Activated CD4-positive, alpha-beta T cell treated with anti-CD3 and anti-CD28 coated beads, Interleukin-2, amount 10 ng/mL, durations not matched to agents 7 days and 5 days (primary cell): ENCODE results near the gene LAPTM4A. TPM values are rescaled to one million over a fixed set of nuclear protein-coding genes. Genes with fewer than 3 reads are reported as not detected.

Experiments
- CTCF ChIA-PET: fragments of 350-600 bp; sonication (Branson Sonifier 250); formaldehyde crosslinking; loops from one replicate; lab custom pipeline; 2021; ENCODE audit warnings: antibody characterized with exemption; lab: Charles Lee
- POLR2A ChIA-PET: fragments of 350-600 bp; sonication (Branson Sonifier 250); formaldehyde crosslinking; loops from one replicate; lab custom pipeline; 2021; ENCODE audit warnings: antibody characterized with exemption; lab: Charles Lee
- DNase-seq: peaks from one replicate; pipeline ENCODE4 v3.0.0-alpha.2; 2020
- H3K27ac Mint-ChIP-seq: one replicate; pipeline ENCODE4 v1.8.0; 2021; ENCODE audit warnings: mild to moderate bottlenecking, moderate library complexity, mixed read lengths
- H3K27me3 Mint-ChIP-seq: one replicate; pipeline ENCODE4 v1.8.0; 2021; ENCODE audit warnings: mixed read lengths
- H3K36me3 Mint-ChIP-seq: one replicate; pipeline ENCODE4 v1.8.0; 2021; ENCODE audit warnings: low read depth, mixed read lengths
- H3K4me1 Mint-ChIP-seq: one replicate; pipeline ENCODE4 v1.8.0; 2021; ENCODE audit warnings: mixed read lengths
- H3K4me3 Mint-ChIP-seq: one replicate; pipeline ENCODE4 v1.8.0; 2021; ENCODE audit warnings: mild to moderate bottlenecking, moderate library complexity, mixed read lengths
- H3K9me3 Mint-ChIP-seq: one replicate; pipeline ENCODE4 v1.8.0; 2021; ENCODE audit warnings: mixed read lengths
- total RNA-seq, 2 experiments: library from RNA; stranded (reverse); gene quantifications; one replicate each; pipeline ENCODE4 v1.2.3, GENCODE V29; 2021

The LAPTM4A gene
- total RNA-seq, 2 experiments from 2014 or later: 26.3 to 52.1 TPM

DNA sequence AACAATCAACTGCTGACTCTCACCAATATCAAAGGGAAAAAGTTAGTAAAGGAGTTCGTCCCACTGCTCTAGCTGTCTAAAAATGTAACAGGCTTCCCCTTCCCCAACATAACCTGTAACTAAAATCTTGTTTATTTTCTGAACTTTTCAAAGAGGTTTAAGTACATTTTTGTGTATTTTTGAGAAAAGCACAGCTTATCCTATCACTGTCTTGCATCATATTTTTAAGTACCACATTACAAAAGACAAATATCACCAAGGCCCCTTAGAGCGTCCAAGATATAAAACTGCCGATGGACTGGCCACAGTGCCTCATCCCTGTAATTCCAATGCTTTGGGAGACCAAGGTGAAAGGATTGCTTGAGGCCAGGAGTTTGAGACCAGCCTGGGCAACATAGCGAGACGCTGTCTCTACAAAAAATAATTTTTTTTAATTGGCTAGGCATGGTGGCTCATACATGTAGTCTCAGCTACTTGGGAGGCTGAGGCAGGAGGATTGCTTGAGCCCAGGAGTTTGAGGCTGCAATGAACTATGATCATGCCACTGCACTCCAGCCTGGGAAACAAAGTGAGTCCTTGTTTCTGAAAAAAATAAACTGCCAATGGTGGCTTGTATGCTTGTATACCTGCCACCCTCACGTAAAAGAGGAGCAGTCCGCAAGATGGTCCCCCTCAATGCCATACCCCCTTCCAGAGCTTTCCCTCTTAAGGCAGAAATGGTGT, 21.2 kb upstream of the LAPTM4A start:
- Mint-ChIP-seq H3K27me3 (peaks cover 9% of the 10 kb centered on the region), H3K27ac (no peak overlapping the region), H3K9me3 (no peaks in the 10 kb centered on the region), H3K36me3 (no peaks in the 10 kb centered on the region), H3K4me3 (no peak overlapping the region), H3K4me1 (no peaks in the 10 kb centered on the region)
- DNase-seq: no peak
- ChIA-PET CTCF (no interaction called here), POLR2A (no interaction called here)

DNA sequence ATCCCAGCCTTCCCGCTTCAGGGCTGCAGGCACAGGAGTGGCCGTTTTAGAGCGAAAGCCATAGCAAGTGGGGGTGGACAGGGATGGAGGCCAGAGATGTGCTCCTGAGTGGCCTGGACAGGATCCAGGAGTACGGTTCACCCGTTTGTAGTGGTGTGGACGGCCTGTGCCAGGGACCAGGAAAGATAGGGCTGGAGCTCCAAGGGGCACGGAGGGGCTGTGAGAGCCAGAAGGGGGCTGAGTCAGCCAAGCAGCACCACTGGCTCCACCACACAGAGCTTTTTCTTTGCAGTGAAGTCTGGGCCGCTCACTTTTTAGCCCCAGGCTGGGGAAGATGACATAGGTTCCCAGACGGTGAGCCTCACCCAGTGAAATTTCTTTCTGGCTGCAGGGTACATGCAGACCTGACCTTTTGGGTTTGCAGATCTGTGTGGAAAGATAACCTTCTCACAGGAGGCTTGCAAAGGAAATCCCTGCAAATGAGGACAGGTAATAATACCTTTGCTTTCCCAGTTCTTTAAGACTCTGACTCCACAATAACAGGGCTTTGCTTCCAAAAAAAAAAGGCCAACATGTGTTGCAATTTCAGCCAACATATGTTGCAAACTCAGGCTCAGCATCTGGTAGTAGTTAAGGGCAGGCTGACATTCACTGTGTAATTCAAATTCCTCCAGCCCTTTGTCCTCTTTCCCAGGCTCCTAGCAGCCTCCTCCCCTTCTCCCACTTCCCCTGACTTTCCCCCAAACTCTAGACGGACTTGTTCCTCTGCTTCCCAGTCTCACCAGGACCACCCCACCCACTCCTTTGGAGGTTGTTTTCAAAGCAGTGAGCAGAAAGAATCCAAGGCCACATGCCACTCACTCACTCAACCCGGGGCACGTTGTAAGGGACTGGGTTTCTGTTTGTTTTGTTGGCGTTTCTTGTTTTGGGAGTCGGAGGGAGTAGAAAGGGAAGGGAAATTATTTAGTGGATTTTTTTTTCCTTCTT, 20.3 kb upstream of the LAPTM4A start:
- Mint-ChIP-seq H3K27ac (no peak overlapping the region), H3K36me3 (no peaks in the 10 kb centered on the region), H3K4me3 (no peak overlapping the region), H3K27me3 (peaks cover 5% of the 10 kb centered on the region), H3K9me3 (no peaks in the 10 kb centered on the region), H3K4me1 (no peaks in the 10 kb centered on the region)
- no peak for DNase-seq
- CTCF ChIA-PET: no interaction called here
- POLR2A ChIA-PET: no interaction called here

- no peaks in the 10 kb centered on the region for H3K4me1 Mint-ChIP-seq
- POLR2A ChIA-PET: no interaction called here
- no peak overlapping the region for H3K4me3 Mint-ChIP-seq
- no peaks in the 10 kb centered on the region for H3K36me3 Mint-ChIP-seq
- no peak for DNase-seq
- H3K27me3 Mint-ChIP-seq: peaks cover 5% of the 10 kb centered on the region
- H3K9me3 Mint-ChIP-seq: no peaks in the 10 kb centered on the region
- CTCF ChIA-PET: interaction anchor here (0.9 kb wide), 2 partner anchors 8 to 66 kb away, joined by 3 read pairs; no protein-coding TSS in a partner anchor
- H3K27ac Mint-ChIP-seq: no peak overlapping the region
Measured at GRCh38 chr2:20069756-20070155, 18.3 kb upstream of the LAPTM4A start.

DNA sequence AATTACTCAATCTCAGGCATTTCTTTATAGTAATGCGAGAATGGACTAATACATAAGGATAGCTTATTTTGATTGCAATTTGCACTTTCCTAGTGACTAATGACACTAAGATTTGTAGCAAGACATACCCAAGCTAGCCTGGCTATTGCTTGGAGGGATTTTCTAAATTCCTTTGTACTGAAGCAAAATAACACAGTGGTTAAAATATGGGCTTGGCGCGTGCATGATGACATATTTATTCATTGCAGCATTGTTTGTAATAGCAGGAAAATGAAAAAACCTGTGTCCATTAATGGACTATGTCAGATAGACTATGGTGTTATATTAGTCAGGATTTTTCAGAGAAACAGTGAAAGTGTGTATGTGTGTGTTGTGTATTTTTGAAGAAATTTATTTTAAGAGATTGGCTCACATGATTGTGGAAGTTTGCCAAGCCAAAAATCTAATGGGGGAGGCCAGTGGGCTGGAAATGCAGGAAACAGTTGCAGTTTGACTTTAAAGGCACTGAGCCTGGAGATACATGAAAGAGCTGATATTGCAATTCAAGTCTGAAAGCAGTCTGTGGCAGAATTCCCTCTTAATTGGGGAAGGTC, 16.7 kb upstream of the LAPTM4A start:
- ChIA-PET CTCF (no interaction called here), POLR2A (no interaction called here)
- DNase-seq: no peak
- no peak overlapping the region for H3K27ac Mint-ChIP-seq
- no peaks in the 10 kb centered on the region for H3K36me3 Mint-ChIP-seq
- no peaks in the 10 kb centered on the region for H3K9me3 Mint-ChIP-seq
- H3K4me1 Mint-ChIP-seq: no peaks in the 10 kb centered on the region
- no peak overlapping the region for H3K4me3 Mint-ChIP-seq
- H3K27me3 Mint-ChIP-seq: peaks cover under 1% of the 10 kb centered on the region

GRCh38 chr2:20065885-20066602, 14.6 kb upstream of the LAPTM4A start:
- CTCF ChIA-PET: interaction anchor here (0.5 to 1.2 kb wide), 2 partner anchors 18 to 26 kb away, joined by 3 to 5 read pairs; no protein-coding TSS in a partner anchor
- no peak overlapping the region for H3K27ac Mint-ChIP-seq
- no peak overlapping the region for H3K4me3 Mint-ChIP-seq
- H3K27me3 Mint-ChIP-seq: peaks cover 2% of the 10 kb centered on the region
- H3K36me3 Mint-ChIP-seq: no peaks in the 10 kb centered on the region
- POLR2A ChIA-PET: no interaction called here
- no peaks in the 10 kb centered on the region for H3K9me3 Mint-ChIP-seq
- H3K4me1 Mint-ChIP-seq: no peaks in the 10 kb centered on the region
- DNase-seq: no peak

GRCh38 chr2:20064841-20065240, 13.4 kb upstream of the LAPTM4A start:
- no peak overlapping the region for H3K4me3 Mint-ChIP-seq
- H3K36me3 Mint-ChIP-seq: no peaks in the 10 kb centered on the region
- no peaks in the 10 kb centered on the region for H3K9me3 Mint-ChIP-seq
- no peaks in the 10 kb centered on the region for H3K4me1 Mint-ChIP-seq
- H3K27me3 Mint-ChIP-seq: peaks cover 13% of the 10 kb centered on the region
- CTCF ChIA-PET: interaction anchor here (2.9 kb wide), 1 partner anchor 11 kb away, joined by 11 read pairs; no protein-coding TSS in a partner anchor
- H3K27ac Mint-ChIP-seq: no peak overlapping the region
- no peak for DNase-seq
- POLR2A ChIA-PET: no interaction called here

DNA sequence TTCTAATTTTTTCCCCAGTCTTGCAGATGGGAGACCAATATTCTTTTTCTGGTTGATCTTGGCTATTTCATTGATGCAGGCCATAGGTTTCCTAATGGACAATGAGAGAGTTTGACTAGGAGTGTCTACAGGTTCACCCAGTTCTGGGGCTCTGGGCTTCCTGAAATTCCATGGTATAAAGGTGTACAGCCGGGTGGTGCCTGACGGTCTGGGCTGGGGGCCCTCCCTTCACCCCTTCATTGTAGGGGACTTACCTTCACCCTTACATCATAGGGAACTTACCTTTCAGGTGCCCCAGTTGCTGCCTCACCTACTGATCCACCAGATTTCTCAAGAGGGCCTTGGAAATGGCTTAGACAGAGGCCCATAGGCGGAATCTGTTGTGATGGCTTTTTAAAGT, 13.0 kb upstream of the LAPTM4A start:
- CTCF ChIA-PET: interaction anchor here (1.3 to 2.9 kb wide), 2 partner anchors 11 to 49 kb away, joined by 3 to 11 read pairs; no protein-coding TSS in a partner anchor
- no peaks in the 10 kb centered on the region for H3K9me3 Mint-ChIP-seq
- POLR2A ChIA-PET: no interaction called here
- no peaks in the 10 kb centered on the region for H3K4me1 Mint-ChIP-seq
- peaks cover 15% of the 10 kb centered on the region for H3K27me3 Mint-ChIP-seq
- no peaks in the 10 kb centered on the region for H3K36me3 Mint-ChIP-seq
- H3K4me3 Mint-ChIP-seq: no peak overlapping the region
- H3K27ac Mint-ChIP-seq: no peak overlapping the region
- DNase-seq: no peak

GRCh38 chr2:20062615-20063545, 11.5 kb upstream of the LAPTM4A start:
- Mint-ChIP-seq H3K9me3 (no peaks in the 10 kb centered on the region), H3K36me3 (no peaks in the 10 kb centered on the region), H3K4me3 (no peak overlapping the region), H3K27ac (no peak overlapping the region), H3K27me3 (peaks cover 22% of the 10 kb centered on the region), H3K4me1 (no peaks in the 10 kb centered on the region)
- DNase-seq: no peak
- ChIA-PET POLR2A (interaction anchor here (0.7 kb wide), 1 partner anchor 242 kb away, joined by 3 read pairs; no protein-coding TSS in a partner anchor), CTCF (interaction anchor here (1.3 to 2.9 kb wide), 2 partner anchors 9 to 47 kb away, joined by 3 to 11 read pairs; no protein-coding TSS in a partner anchor)

- no peak for DNase-seq
- CTCF ChIA-PET: interaction anchor here (1.0 to 1.2 kb wide), 2 partner anchors 8 to 13 kb away, joined by 3 read pairs; no protein-coding TSS in a partner anchor
- Mint-ChIP-seq H3K36me3 (no peaks in the 10 kb centered on the region), H3K4me3 (no peak overlapping the region), H3K27me3 (peaks cover 31% of the 10 kb centered on the region), H3K4me1 (no peaks in the 10 kb centered on the region), H3K27ac (no peak overlapping the region), H3K9me3 (no peaks in the 10 kb centered on the region)
- POLR2A ChIA-PET: interaction anchor here (0.7 kb wide), 1 partner anchor 241 kb away, joined by 3 read pairs; no protein-coding TSS in a partner anchor
Measured at GRCh38 chr2:20061940-20062339, 10.5 kb upstream of the LAPTM4A start.

DNA sequence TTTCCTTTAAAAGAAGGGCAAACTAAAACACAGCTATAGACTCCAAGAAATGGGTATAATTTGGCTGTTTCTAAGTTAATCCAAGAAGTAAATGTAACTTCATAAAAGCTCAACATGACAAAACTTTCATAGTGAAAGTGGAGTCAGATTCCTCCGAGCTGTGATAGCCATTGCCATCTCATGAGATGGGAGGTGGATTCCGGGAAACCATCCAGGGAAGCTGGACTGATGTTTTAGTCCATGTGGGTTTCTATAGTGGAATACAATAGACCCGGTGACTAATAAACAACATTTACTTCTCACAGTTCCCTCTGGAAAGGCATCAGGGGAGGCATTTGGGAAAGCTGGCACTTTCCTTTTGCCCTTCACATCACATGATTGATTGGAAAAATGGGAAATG, 10.0 kb upstream of the LAPTM4A start:
- Mint-ChIP-seq H3K27me3 (peaks cover 36% of the 10 kb centered on the region), H3K27ac (no peak overlapping the region), H3K36me3 (no peaks in the 10 kb centered on the region), H3K4me3 (no peak overlapping the region), H3K4me1 (no peaks in the 10 kb centered on the region), H3K9me3 (no peaks in the 10 kb centered on the region)
- CTCF ChIA-PET: interaction anchor here (1.0 to 1.2 kb wide), 2 partner anchors 9 to 13 kb away, joined by 3 read pairs; no protein-coding TSS in a partner anchor
- POLR2A ChIA-PET: no interaction called here
- DNase-seq: no peak

GRCh38 chr2:20060106-20060505, 8.7 kb upstream of the LAPTM4A start:
- Mint-ChIP-seq H3K4me1 (no peaks in the 10 kb centered on the region), H3K4me3 (no peak overlapping the region), H3K36me3 (no peaks in the 10 kb centered on the region), H3K9me3 (no peaks in the 10 kb centered on the region), H3K27me3 (peaks cover 48% of the 10 kb centered on the region), H3K27ac (no peak overlapping the region)
- no peak for DNase-seq
- ChIA-PET POLR2A (no interaction called here), CTCF (no interaction called here)
